ENCODE results near the gene SALL3.

- no peak for TF ChIP-seq CTCF (IDR thresholded peaks at IDR 0.05; ENCODE audit: poor library complexity)
- TF ChIP-seq EZH2phosphoT487 (IDR thresholded peaks at IDR 0.05; ENCODE audit: low read depth, severe bottlenecking, unreplicated experiment), result no peak
These were observed 4.3 kb upstream of the SALL3 start for GRCh38 chr18:78975292-78975691.
